Stomach (tissue), 4 donors: ENCODE data around the gene SNTG2.

Source experiments
- EP300 ChIP-seq: sonication (generic); formaldehyde crosslinking; IDR thresholded peaks from one replicate; pipeline ENCODE4 v1.6.1; 2017; ENCODE audit warnings: antibody characterized with exemption
- POLR2A ChIP-seq, 4 donors: fragments of 450-650 bp; IDR thresholded peaks; one replicate each; pipeline ENCODE4 v1.6.1; 2016; ENCODE audit warnings: antibody characterized with exemption in 4 of 4, control low read depth in 2 of 4, mild to moderate bottlenecking in 1 of 4, moderate library complexity in 1 of 4
- POLR2AphosphoS5 ChIP-seq, 3 donors: sonication (generic); formaldehyde crosslinking; IDR thresholded peaks; one replicate each; pipeline ENCODE4 v1.6.1; 2016; ENCODE audit warnings: antibody characterized with exemption in 3 of 3
- TF ChIP-seq, protein P1 (sequence below), 7 experiments: fragments of 450-650 bp in 4 of 7; fragments of 200-600 bp in 3 of 7; sonication (generic) in 3 of 7; IDR thresholded peaks; one replicate each; pipeline ENCODE4 v1.5.1; 2016 to 2019; ENCODE audit warnings: antibody characterized with exemption in 7 of 7, control low read depth in 2 of 7, mild to moderate bottlenecking in 1 of 7

DNA sequence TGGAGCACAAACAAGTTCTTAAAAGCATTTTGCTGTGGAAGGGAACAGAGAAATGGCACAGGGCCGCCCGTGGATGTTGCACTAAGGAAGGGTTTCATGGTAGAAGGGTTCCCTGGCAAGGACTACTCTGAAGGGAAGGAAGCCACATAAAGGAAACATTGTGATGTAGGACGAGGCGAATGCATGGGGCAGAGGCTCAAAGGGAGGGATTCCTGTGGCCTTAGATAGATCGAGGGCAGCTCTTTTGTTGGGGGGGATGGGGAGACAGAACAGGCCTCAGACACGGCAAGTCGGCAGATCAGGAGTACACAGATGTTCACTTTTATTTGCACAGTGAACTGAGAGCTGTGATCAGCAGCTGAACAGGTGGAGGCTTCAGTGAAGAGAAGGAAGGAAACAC lies 205.4 kb downstream of the SNTG2 start:
- TF ChIP-seq, protein P1, sequence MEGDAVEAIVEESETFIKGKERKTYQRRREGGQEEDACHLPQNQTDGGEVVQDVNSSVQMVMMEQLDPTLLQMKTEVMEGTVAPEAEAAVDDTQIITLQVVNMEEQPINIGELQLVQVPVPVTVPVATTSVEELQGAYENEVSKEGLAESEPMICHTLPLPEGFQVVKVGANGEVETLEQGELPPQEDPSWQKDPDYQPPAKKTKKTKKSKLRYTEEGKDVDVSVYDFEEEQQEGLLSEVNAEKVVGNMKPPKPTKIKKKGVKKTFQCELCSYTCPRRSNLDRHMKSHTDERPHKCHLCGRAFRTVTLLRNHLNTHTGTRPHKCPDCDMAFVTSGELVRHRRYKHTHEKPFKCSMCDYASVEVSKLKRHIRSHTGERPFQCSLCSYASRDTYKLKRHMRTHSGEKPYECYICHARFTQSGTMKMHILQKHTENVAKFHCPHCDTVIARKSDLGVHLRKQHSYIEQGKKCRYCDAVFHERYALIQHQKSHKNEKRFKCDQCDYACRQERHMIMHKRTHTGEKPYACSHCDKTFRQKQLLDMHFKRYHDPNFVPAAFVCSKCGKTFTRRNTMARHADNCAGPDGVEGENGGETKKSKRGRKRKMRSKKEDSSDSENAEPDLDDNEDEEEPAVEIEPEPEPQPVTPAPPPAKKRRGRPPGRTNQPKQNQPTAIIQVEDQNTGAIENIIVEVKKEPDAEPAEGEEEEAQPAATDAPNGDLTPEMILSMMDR (IDR thresholded peaks at IDR 0.05) = no peak
- TF ChIP-seq EP300 (no peak), POLR2A (IDR thresholded peaks at IDR 0.05) (no peak), POLR2AphosphoS5 (IDR thresholded peaks at IDR 0.05) (no peak)
